Ecto neural progenitor cell (in vitro differentiated cells): ENCODE data around the gene MEGF10.
A peak's percentile ranks its signal among the peaks of the same experiment; 100 is the strongest.
"Not testable (repeated sequence)": the region's sequence is repeated elsewhere in the genome, so short reads cannot be mapped to it uniquely, and the experiment has no call there.

Experiments used
- DNase-seq: peaks from one replicate; pipeline ENCODE4 v3.0.0-alpha.2; 2018; ENCODE audit warnings: low spot score

Gene MEGF10

DNA sequence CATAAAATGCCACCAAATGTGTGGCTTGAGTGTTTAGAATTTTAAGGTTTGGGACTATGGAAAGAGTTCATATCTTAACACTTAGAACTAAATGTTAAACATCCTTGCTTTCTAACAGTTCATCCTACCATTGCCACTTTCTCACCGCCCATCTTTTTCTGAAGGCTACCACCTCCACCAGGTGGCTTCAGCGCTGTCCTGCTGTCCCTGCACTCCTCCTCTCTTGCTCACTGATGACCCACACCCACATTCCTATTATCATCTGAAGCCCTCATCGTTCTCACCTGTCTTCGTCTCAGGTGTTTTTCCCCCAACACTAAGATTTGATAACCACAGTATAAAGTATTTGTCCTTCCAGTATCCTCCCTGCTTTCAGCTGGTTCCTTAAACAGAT lies 7.4 kb downstream of the MEGF10 start:
- DNase-seq = no peak

DNA sequence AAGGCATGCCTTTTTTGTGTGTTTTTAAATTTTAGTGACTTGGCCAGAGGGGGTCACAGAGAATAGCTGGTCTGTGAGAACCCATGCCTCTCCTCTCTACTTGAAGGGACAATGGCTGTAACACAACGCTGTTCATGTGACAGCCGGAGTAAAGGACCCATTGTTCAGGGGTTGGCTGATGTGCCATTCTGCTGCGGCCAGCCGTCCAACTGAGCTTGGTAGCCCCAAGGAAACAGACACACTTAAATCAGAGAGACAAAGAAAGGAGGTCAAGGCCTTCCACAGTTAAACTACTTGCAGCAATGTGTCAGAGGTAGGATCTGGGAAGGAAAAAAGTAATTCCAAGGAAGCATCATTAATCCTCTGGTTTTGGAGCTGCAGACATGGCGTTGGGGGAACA lies 8.1 kb downstream of the MEGF10 start:
- no peak for DNase-seq

DNA sequence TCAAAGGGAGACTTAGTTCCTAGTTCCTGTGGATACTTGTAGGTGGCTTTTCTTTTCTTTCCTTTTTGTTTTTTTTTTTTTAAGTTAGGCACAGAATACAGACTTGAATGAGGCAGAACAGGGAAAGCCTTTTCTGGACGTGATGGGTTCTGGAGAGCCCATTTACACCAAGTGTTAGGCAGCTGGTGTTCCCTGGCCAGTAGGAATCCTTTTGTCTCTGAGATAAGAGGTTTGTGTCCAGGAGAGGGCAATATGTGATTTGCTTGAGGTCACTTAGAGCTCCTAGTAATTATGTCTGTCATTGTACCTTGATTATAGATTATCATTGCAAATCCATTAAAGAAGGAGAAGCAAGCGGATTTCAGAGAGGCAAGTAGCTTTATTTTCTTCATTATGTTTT lies 9.1 kb downstream of the MEGF10 start:
- DNase-seq = no peak

DNA sequence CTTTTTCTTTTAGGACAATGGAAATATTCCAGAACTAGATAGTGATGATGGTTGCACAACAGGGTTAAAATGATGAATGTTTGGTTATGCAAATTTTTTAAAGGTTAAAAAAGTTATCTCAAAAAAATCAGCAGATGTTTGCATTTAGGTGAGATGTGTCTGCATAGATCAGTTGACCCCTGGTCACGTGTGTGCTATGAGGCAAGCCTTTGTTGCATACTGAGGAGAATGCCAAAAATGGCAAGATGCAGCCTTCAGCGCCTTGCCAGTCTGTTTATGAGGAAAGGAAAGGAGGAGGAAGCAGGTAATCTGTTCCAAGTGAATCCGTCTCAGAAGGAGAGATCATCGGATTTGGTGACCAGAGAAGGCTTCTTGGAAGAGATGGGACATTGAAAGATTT lies 11.9 kb downstream of the MEGF10 start:
- no peak for DNase-seq

DNA sequence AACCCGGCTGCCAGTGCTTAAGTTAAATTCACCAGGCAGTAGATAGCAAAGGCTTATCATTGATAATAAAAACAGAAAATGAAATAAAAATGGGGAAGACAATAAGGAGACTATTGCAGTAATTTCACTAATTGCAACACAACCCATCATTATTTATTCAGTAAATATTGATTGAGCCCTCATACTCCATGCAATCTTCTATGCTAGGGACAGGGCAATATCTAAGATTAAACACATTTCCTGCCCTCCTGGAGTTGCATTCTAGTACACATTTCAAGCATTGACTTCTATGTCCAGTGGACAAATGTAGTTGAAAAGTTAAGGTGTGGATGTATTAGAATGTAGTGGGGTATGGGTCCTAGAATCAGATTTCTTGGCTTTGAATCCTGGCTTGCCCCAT lies 12.8 kb downstream of the MEGF10 start:
- DNase-seq = no peak

DNA sequence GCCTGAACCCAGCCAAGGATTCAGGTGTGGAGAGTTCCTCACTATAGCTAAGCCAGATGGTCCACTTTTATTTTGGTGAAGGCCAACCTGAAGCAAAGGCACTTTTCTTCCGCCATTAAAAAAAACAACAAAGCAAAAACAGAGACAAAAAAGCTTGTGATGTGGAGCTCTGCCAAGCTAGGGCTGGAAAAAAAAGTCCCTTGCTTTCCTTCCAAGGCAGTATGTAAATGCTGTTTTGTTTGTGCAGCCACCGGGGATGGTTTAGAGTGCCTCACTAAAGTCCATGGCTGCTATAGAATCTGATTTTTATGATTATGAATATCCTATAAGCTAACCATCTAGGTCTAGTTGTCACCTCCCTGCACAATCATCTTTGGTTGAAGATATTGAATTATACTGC lies 14.9 kb downstream of the MEGF10 start:
- no peak for DNase-seq

DNA sequence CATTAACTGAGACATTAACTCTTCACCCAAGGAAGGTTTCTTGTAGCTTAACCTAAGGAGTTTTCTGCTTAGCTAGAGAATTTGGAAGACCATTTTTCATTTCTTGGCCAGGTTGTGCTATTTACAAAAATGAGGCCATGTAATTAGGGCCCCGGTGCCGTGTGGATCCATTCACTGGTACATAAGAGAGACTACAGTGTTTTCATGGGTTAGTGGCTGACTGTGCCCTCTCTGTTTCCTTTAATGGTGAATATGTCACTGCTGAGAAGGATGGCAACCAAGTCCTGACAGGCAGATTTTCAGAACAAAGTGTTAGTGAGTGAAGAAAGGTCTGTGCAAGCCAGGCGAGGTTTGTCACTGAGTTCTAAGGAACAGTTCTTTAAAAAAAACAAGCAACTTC lies 15.4 kb downstream of the MEGF10 start:
- no peak for DNase-seq

DNA sequence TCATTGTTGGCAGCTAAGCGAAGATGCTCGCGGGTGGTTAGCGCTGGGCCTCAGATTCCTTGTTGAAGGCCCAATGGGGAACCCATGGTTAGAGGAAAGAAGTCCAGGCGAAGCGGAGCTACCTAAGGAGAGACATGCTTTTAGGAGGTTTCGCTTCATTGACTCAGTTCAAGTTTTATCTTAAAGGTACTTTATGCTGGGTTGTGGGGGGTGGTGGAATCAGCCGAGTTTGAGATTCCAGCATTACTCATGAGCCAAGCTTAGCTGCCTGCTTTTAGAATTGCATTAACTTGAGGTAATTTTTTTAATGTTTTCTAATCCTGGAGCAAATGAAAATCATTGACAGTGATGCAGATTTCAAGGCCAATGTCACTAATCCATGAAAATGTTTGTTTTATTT lies 16.1 kb downstream of the MEGF10 start:
- DNase-seq = no peak

DNA sequence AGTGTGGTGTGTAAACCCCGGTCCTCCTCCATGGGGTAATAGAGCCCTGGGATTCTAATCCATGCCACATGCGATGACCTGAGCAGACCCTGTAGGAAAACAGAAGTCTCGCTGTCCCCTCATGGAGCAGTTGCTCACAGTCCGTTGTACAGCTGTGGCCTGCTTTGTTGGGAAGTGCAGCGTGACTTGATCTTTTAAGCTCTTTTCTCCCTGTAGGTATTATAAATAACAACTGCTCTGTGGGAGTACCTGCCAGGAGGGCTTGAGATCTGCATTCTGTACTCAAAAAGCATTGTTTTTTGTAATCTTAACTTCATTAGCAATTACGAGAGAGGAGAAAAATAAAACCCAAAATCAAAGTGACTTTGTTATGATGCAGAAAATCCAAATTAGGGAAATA lies 17.3 kb downstream of the MEGF10 start:
- peak; percentile 60 for DNase-seq

DNA sequence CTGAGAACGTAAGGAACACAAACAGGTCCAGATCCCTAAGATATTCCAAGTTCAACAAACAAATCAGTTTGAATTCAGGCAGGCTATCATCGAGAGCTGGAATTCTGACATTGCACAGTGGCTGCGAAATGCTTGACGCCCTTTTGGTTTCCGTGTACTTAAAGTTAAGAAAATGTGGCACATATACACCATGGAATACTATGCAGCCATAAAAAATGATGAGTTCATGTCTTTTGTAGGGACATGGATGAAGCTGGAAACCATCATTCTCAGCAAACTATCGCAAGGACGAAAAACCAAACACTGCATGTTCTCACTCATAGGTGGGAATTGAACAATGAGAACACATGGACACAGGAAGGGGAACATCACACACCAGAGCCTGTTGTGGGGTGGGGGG lies 17.7 kb downstream of the MEGF10 start:
- DNase-seq = not testable (repeated sequence)

DNA sequence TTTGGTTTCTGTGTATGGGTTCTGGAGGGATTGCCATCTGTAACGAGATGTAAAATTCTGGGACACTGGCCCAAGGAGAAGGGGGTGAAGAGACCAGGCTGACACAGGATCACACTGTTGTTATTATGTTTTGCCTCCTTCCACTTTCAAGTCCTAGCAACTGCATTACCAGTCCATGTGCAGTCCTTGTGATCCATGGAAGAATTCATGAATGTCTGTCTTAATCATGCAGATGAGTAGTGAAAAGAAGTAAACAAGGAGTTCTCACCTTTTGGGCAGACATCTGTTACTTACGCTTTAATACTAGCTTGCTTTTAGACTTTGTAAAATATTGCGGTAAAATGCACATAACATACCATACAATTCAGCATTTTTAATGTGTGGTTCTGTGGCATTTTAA lies 18.3 kb downstream of the MEGF10 start:
- no peak for DNase-seq

DNA sequence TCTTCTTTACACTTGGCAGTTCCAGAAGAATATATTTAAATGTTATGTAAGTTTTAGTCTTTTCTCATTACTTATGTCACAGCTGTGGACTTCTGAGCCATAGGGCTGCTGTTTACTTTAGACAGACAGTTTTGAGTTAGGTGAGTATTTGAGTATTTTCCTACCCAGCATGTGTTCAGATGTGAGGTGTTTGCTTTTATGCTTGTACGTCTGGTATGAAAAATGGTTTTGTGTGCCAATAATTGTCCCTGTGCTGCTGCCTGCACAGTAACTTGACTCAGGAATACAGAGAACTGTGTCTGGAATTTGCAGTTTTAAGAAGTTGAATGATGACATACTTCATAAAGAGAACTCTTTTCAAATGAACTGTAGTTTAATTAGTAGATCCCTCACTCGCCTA lies 20.8 kb downstream of the MEGF10 start:
- DNase-seq = no peak

DNA sequence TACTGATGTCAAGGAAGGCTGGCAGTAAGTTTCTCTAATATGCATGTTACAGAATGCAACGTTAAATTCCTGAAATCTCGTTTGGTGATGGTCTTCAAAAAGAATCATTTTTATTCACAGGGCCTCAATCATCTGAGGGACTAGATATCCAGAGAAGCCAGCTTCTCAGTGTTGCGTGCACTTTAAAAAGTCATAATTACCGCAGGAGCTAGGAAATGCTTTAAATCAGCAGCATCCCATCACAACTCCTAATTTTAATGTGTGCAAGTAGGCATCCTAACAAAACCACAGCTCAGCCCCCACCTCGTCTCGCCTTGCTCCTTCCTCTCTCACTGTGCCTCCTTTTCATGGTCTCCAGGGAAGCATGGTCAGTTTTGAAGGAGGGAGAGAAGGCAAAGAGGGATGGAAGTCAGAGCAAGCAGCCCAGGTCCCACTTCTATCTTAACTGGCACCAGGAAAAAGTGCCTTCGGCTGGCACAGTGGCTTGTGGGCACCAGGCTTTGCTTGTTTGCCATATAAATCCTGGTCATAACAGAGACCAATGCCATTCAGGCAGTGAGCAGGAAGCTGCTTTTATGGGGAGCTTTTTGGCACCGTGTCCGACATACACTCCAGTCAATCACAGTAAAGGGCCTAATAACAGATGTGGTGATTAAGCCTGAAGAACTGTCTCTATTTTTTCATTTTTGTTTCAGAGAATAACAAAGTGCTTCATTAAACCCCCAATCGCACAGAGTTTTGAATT lies 21.4 kb downstream of the MEGF10 start:
- no peak for DNase-seq

DNA sequence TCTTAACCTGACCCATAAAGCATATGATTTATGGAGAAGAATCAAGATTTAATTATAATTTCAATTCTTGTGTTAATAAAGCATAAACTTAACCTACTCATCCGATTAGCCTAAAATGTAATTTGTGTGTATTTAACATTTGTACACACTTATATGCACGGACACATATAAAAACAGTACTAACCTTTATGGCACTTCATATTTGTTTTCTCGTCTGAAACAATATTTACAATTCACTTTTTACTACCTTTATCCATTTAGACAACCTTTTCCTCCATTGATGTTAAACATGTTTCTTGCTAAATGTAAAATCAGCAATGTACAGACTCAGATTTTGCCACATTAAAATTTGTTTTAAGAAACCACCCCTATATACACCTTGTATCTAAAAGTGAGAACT lies 22.8 kb downstream of the MEGF10 start:
- no peak for DNase-seq

DNA sequence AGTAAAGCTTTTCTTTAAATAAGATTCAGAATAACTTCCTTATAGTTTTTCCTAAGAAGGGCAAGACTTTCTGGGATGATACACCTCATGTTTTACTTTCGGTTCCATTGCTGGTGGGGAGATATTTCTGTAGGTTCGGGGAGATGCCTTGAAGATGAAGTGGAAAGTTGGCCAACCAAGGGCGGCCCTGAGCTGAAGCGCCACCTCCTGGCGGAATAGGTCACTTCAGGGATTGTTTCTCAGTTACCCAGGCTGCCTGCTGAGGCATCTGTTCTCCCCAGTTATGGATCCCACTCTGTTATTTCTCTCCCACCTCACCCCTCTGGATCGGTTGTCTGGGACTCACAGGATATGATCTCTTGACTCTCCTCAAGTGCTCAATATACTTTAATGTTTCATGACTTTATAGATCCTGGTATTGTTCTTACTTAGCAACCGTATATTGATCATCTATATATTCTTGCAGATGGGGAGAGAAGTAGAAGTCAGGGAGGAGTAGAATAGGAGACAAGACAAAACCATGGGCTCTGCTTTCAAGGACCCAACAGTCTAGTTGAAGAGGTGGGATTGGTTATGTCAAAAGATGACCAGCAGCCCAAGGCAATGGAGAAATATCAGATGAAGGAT lies 23.4 kb downstream of the MEGF10 start:
- peak; percentile 62 for DNase-seq

DNA sequence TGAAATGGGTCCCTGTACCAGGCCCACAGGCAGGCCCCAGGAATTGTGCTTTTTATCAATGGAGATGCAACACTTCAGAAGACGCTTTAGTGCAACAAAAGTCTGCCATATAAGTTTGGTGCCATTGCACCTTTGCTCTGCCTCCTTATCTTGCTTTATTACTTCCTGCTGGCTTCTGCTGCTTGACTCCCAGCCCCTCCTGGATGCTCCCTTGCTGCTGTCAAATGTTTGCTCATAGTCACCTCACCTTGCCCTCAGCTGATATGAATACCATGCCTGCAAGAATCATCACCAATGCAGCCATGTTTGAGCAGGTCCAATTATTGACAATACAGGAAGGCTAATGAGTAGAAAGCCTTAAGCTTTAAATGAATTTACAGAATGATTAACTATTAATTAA lies 25.4 kb downstream of the MEGF10 start:
- DNase-seq = no peak

DNA sequence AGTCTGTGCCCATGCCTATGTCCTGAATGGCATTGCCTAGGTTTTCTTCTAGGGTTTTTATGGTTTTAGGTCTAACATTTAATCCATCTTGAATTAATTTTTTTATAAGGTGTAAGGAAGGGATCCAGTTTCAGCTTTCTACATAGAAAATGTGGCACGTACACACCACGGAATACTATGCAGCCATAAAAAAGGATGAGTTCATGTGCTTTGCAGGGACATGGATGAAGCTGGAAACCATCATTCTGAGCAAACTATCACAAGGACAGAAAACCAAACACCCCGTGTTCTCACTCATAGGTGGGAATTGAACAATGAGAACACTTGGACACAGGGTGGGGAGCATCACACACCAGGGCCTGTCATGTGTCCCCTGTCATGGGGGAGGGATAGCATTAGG lies 26.8 kb downstream of the MEGF10 start:
- DNase-seq = not testable (repeated sequence)

DNA sequence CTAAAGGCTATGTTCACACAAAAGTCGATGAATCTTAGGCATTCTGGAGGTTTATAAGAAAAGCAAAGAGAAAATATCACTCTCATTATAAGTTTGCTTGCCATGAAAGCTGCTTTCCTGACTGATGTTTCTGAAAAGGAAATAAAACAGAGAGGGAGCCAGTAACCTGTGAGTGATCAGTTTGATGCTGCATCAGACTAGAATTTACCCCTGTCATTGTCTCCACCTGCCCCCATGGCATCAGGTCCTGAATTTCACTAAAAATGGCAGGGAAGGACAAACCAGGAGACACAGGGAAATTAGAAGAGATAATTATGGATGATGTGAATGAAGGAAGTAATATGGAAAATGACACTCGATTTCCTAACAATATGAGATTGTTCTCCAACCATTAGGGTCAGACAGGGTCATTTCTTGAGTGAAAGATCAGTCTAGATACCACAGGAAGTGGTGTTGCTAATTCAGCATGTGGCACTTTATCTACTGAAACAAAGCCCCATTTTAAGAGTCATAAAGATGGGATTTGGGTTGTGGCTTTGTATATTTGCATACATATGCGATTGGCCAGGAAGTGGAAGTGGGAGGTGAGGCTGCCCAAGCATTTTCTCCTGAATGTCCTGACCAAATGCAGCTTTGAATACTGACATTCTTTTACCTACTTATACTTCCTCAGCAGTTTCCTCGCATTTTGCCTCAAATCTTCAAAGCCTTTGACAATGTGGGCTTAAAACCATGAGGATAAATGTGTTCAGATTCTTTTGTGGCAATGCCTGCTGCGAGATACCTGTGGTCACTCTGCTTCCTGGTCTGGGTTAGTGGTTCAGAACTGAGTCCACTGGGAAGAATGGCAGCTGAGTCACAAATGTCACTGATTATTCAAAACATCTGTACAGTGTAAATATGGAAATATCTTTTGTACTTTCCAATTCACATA lies 29.7 kb downstream of the MEGF10 start:
- DNase-seq = no peak

DNA sequence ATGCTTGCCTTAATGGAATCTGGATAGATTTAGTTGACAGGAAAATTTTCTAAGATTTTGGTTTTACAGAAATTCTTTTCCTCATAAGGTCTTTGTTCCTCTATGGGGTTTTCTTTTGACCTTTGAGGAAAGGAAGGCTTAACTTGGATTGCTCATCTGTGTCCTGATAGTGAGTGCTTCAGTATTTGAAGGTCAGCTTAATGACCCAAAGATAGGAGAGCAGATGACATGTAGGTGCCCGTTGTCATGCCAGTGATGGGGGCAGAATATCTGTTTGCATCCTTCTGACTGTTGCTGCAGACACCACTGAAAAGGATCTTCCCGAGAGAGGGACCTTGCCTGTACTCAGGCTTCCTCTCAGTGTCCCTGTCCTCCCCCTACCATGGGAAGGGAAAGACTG lies 30.9 kb downstream of the MEGF10 start:
- DNase-seq = no peak

DNA sequence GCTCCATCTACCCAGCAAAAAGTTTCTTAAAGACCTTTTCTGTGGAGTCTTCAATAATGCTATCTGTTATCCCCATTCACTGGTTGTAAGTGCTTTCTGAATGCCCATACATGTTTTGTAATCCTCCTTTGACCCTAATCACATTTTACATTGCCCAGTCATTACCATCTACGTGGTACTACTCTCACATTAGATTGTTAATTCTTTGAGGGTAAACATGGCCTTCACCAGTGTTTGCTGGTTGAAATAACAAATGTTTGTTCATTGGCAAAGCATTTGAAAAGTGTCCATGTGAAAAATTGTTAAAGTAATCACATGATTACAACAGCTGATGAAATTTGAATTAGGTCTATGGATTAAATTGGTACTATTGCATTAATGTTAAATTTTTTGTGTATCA lies 31.8 kb downstream of the MEGF10 start:
- DNase-seq = no peak

DNA sequence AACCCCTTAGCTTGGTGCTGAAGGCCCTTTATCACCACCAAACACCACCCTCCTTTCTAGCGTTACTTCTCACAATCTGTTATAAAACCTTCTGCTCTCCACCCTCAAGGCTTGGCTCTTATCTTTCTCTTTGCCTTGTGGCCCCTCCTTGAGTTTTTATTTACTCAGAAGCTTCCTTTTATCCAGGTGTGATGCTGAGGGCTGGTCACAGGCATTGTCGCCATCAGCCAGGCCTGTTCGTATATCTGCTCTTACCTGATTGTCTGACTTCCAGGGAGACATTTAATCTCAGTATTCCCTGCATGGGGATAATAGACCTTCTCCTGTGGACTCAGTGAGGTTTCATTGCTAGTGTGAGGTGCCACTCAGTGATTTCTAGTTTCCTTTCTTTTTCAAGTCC lies 34.2 kb downstream of the MEGF10 start:
- DNase-seq = no peak

DNA sequence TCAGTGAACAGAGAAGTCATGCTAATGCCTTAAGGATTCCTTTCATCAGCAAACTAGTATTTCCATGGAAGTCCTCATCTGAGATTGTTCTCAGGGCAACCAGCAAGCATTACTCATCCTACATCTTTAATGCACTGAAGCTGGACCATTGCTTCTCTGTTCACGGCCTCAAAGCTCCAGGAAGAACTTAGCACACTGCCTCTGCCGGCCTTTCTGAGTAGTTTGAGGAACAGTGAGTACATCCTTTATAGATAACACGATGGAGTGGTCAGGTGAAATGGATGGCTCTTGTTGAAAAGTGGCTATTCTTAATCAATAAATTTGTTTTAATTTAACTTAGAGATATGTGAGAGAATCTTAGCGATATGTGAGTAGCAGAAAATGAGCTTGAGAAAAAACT lies 35.8 kb downstream of the MEGF10 start:
- no peak for DNase-seq
